RWPE1 (cell line): ENCODE data around the gene OR5AC2.

Experiments
- CTCF ChIA-PET: fragments of 350-600 bp; sonication (Branson Sonifier 250); formaldehyde crosslinking; extraction: SDS; loops from one replicate; lab custom pipeline; 2021; lab: Yijun Ruan, JAX
- POLR2A ChIA-PET: fragments of 400-600 bp; formaldehyde crosslinking; extraction: SDS; loops from one replicate; lab custom pipeline; 2020; ENCODE audit warnings: antibody characterized with exemption; ENCODE audit not compliant: low non-redundant PET; lab: Yijun Ruan, JAX
- DNase-seq: peaks from one replicate; pipeline ENCODE4 v3.0.0; 2012; ENCODE audit warnings: low spot score
- H3K27ac ChIP-seq: fragments of 450-650 bp; 2 replicates; pipeline ENCODE4 v1.5.1; 2017
- CTCF ChIP-seq: fragments of 450-650 bp; conservative IDR thresholded peaks from 2 replicates; pipeline ENCODE4 v1.5.1; 2017; ENCODE audit warnings: low read depth, mild to moderate bottlenecking

OR5AC2 gene

GRCh38 chr3:98114264-98114663 lies 27.3 kb downstream of the OR5AC2 start:
- CTCF ChIA-PET: interaction anchor here (0.7 kb wide), 1 partner anchor 41 kb away, joined by 3 read pairs; no protein-coding TSS in a partner anchor
- no peak for TF ChIP-seq CTCF
- no peak overlapping the region for H3K27ac ChIP-seq
- POLR2A ChIA-PET: no interaction called here
- no peak for DNase-seq

GRCh38 chr3:98115717-98116116 lies 28.7 kb downstream of the OR5AC2 start:
- no peak for TF ChIP-seq CTCF
- ChIA-PET CTCF (no interaction called here), POLR2A (no interaction called here)

GRCh38 chr3:98130421-98130820 lies 43.4 kb downstream of the OR5AC2 start, which contains the start of gene OR5H1:
Gene OR5H1, plus strand, starts transcription at chr3:98130721. Its CDS starts 1,977 bp downstream, at chr3:98132698.
- ChIA-PET POLR2A (no interaction called here), CTCF (no interaction called here)
- H3K27ac ChIP-seq: no peak within 1 kb of the TSS
- no peak for DNase-seq
- no peak for TF ChIP-seq CTCF

More at GRCh38 chr3:98115717-98116116, 28.7 kb downstream of the OR5AC2 start:
- no peak overlapping the region for H3K27ac ChIP-seq
- DNase-seq: no peak

- ChIA-PET POLR2A (no interaction called here), CTCF (interaction anchor here (0.6 kb wide), 1 partner anchor 614 kb away, joined by 3 read pairs; no protein-coding TSS in a partner anchor)
- no peak for TF ChIP-seq CTCF
- no peak overlapping the region for H3K27ac ChIP-seq
- DNase-seq: no peak
These were observed 49.7 kb downstream of the OR5AC2 start for GRCh38 chr3:98136631-98137030.
